Duodenal mucosa (tissue), 2 donors: ENCODE data around the gene STX5.

ENCODE experiments used
- H3K27ac ChIP-seq: one replicate; pipeline ENCODE4 v1.7.0; 2013; ENCODE audit warnings: low read depth, low read length
- H3K27me3 ChIP-seq, 2 donors: one replicate each; pipeline ENCODE4 v1.7.0; 2013; ENCODE audit warnings: low read length in 2 of 2, control low read depth in 1 of 2; ENCODE audit not compliant: insufficient read depth in 2 of 2, control insufficient read depth in 1 of 2
- H3K36me3 ChIP-seq, 2 donors: one replicate each; pipeline ENCODE4 v1.7.0; 2013; ENCODE audit warnings: low read length in 2 of 2, control low read depth in 1 of 2; ENCODE audit not compliant: insufficient read depth in 2 of 2, control insufficient read depth in 1 of 2
- H3K4me1 ChIP-seq, 2 donors: one replicate each; pipeline ENCODE4 v1.7.0; 2013; ENCODE audit warnings: low read length in 2 of 2, control low read depth in 1 of 2; ENCODE audit not compliant: insufficient read depth in 2 of 2, control insufficient read depth in 1 of 2
- H3K4me3 ChIP-seq, 2 donors: one replicate each; pipeline ENCODE4 v1.7.0; 2013; ENCODE audit warnings: low read length in 2 of 2, low read depth in 1 of 2
- H3K9ac ChIP-seq, 2 donors: one replicate each; pipeline ENCODE4 v1.7.0; 2013; ENCODE audit warnings: low read length in 2 of 2, low read depth in 1 of 2
- H3K9me3 ChIP-seq, 2 donors: one replicate each; pipeline ENCODE4 v1.7.0; 2013; ENCODE audit warnings: low read length in 2 of 2, control low read depth in 1 of 2; ENCODE audit not compliant: control insufficient read depth in 1 of 2

The STX5 gene

GRCh38 chr11:62831520-62832335 lies at the start of gene STX5:
Gene STX5 (minus strand): TSS chr11:62832051. CDS start chr11:62831243, 808 bp downstream.
- Histone ChIP-seq H3K9ac (peak within 1 kb of the TSS; percentile 89 to 94), H3K9me3 (no peaks in the 10 kb centered on the region), H3K27ac (peak within 1 kb of the TSS; percentile 97), H3K4me3 (peak within 1 kb of the TSS; percentile 84 to 93), H3K36me3 (peaks cover 18 to 46% of the 10 kb centered on the region in 2 donors), H3K4me1 (peaks cover 15 to 34% of the 10 kb centered on the region in 2 donors), H3K27me3 (no peaks in the 10 kb centered on the region)

DNA sequence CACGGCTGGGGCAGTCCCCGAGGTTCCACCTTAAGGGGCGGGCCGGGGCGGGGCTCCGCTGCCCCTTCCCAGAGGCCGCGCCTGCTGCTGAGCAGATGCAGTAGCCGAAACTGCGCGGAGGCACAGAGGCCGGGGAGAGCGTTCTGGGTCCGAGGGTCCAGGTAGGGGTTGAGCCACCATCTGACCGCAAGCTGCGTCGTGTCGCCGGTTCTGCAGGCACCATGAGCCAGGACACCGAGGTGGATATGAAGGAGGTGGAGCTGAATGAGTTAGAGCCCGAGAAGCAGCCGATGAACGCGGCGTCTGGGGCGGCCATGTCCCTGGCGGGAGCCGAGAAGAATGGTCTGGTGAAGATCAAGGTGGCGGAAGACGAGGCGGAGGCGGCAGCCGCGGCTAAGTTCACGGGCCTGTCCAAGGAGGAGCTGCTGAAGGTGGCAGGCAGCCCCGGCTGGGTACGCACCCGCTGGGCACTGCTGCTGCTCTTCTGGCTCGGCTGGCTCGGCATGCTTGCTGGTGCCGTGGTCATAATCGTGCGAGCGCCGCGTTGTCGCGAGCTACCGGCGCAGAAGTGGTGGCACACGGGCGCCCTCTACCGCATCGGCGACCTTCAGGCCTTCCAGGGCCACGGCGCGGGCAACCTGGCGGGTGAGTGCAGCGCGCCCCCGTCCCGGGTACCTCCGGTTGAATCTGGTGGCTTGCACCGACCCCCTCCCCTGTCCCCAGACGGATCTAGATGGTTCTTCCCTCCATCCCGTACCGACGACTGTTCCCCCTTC lies 49.1 kb upstream of the STX5 start, which contains the start of gene SLC3A2:
SLC3A2 (plus strand) TSS at position 94 of the 776 bp plus-strand sequence; CDS start at position 222, 128 bp downstream.
- Histone ChIP-seq H3K9ac (peak within 1 kb of the TSS; percentile 100), H3K27me3 (no peaks in the 10 kb centered on the region), H3K27ac (peak within 1 kb of the TSS; percentile 100), H3K4me1 (peaks cover 35 to 42% of the 10 kb centered on the region in 2 donors), H3K36me3 (peaks cover 29 to 37% of the 10 kb centered on the region in 2 donors), H3K4me3 (peak within 1 kb of the TSS; percentile 93 to 99), H3K9me3 (no peaks in the 10 kb centered on the region)

DNA sequence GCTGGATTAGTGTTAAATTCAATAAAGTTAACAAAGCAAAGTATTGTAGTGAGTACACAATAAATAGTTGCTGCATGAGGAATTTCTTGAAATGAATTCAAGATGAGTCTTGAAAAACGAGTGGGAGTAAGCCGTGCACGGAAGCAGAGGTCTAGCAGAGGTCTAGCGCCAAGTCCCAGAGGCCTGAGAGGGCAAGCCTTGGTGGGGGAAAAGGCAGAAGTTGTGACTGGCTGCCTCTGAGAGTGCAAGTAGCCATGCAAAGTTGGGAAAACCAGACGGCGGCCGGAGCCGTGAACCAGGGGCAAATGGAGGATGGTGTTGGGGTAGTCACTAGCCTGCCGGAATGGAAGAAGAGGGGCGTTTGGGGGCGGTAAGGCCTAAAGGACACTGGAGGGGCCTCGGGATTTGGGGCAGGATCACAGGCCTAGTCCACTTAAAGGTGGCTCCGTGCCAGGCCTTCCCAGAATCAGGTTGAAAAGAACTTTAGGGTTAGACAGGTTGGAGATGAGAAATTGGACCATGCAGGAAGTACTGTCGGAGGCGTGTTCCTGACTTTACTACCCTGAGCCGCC lies 48.5 kb upstream of the STX5 start:
- peak overlapping the region; percentile 100 for H3K9ac ChIP-seq

GRCh38 chr11:62879235-62879978 lies 47.6 kb upstream of the STX5 start:
- peaks cover 30 to 33% of the 10 kb centered on the region in 2 donors for H3K4me1 ChIP-seq
- H3K9ac ChIP-seq: peak overlapping the region; percentile 100
- H3K4me3 ChIP-seq: peak overlapping the region in 1 of 2 donors; percentile 93
- H3K9me3 ChIP-seq: no peaks in the 10 kb centered on the region
- no peaks in the 10 kb centered on the region for H3K27me3 ChIP-seq
- H3K36me3 ChIP-seq: peaks cover 17 to 21% of the 10 kb centered on the region in 2 donors
- H3K27ac ChIP-seq: peak overlapping the region; percentile 28

More for the DNA sequence above, 48.5 kb upstream of the STX5 start:
- Histone ChIP-seq H3K36me3 (peaks cover 23 to 30% of the 10 kb centered on the region in 2 donors), H3K27me3 (no peaks in the 10 kb centered on the region), H3K4me3 (peak overlapping the region; percentile 93 to 99), H3K27ac (peak overlapping the region; percentile 100), H3K4me1 (peaks cover 34 to 36% of the 10 kb centered on the region in 2 donors), H3K9me3 (no peaks in the 10 kb centered on the region)

DNA sequence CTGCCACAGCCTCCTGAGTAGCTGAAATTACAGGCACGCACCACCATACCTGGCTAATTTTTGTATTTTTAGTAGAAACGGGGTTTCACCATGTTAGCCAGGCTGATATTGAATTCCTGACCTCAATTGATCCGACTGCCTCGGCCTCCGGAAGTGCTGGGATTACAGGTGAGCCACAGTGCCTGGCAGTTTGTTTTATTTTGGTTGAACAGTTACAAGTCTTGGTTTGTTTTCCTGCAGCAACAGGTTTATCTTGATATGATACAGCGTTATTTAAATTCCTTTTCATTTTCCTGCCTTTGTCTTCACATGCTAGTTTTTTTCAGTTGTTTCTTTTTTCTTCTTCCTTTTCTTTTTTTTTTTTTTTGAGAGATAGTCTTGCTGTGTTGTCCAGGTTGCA lies 44.9 kb upstream of the STX5 start:
- Histone ChIP-seq H3K27me3 (no peaks in the 10 kb centered on the region), H3K27ac (no peak overlapping the region), H3K36me3 (peaks cover 0 to 3% of the 10 kb centered on the region in 2 donors), H3K9ac (no peak overlapping the region), H3K4me1 (peaks cover 10 to 11% of the 10 kb centered on the region in 2 donors), H3K9me3 (no peaks in the 10 kb centered on the region), H3K4me3 (no peak overlapping the region)

DNA sequence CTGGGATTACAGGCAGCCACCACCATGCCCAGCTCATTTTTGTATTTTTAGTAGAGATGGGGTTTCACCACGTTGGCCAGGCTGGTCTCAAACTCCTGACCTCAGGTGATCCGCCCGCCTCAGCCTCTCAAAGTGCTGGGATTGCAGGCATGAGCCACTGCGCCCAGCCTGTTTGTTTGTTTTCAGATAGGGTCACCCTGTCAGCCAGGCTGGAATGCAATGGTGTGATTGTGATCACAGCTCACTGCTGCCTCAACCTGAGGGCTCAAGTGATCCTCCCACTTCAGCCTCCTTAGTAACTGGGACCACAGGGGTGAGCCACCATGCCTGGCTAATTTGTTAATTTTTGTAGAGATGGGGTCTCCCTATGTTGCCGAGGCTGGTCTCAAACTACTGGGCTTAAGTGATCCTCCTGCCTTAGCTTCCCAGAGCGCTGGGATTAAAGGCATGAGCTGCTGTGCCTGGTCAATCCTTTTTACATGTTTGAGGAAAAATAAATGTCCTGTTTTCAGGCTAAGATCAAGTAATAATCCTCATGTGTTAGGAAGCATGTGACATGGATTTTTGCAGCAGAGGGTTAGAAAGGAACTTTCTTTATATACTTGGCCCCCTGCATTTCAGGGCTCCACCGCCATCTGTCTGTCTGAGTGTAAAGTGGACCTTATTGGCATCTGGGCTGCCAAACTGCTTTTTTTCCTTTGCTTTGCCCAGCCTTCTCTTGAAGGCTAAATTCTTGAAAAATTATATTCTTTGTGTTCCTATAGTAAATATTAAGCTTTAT lies 44.0 kb upstream of the STX5 start:
- Histone ChIP-seq H3K9ac (no peak overlapping the region), H3K4me3 (no peak overlapping the region), H3K36me3 (peaks cover 0 to 3% of the 10 kb centered on the region in 2 donors), H3K4me1 (peaks cover 10 to 11% of the 10 kb centered on the region in 2 donors), H3K27me3 (no peaks in the 10 kb centered on the region), H3K27ac (no peak overlapping the region), H3K9me3 (no peaks in the 10 kb centered on the region)

DNA sequence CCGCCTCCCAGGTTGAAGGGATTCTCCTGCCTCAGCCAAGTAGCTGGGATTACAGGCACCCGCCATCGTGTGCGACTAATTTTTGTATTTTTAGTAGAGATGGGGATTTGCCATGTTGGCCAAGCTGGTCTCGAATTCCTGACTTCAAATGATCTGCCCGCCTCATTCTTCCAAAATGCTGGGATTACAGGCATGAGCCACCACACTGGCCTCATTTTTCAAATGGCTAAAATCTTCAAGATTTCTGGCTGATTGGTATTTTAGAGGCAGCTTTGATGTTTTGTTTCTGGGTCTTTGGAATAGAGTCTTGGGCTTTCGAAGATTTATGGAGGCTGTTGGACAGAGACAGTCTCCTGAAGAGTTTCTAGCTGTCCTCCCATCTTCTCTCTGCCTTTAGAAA lies 43.0 kb upstream of the STX5 start:
- Histone ChIP-seq H3K27ac (no peak overlapping the region), H3K9ac (no peak overlapping the region), H3K27me3 (no peaks in the 10 kb centered on the region), H3K4me1 (peaks cover 4 to 5% of the 10 kb centered on the region in 2 donors), H3K36me3 (peaks cover 0 to 3% of the 10 kb centered on the region in 2 donors), H3K9me3 (no peaks in the 10 kb centered on the region), H3K4me3 (no peak overlapping the region)

GRCh38 chr11:62865635-62866034 lies 33.8 kb upstream of the STX5 start:
- Histone ChIP-seq H3K27me3 (no peaks in the 10 kb centered on the region), H3K9ac (no peak overlapping the region)

More at GRCh38 chr11:62865635-62866034, 33.8 kb upstream of the STX5 start:
- H3K27ac ChIP-seq: no peak overlapping the region
- H3K36me3 ChIP-seq: no peaks in the 10 kb centered on the region
- H3K4me3 ChIP-seq: no peak overlapping the region
- H3K4me1 ChIP-seq: no peaks in the 10 kb centered on the region
- H3K9me3 ChIP-seq: no peaks in the 10 kb centered on the region
